Endothelial cell of umbilical vein (primary cell): Measurements from ENCODE around the gene NUDT3. TPM values are rescaled to one million over a fixed set of nuclear protein-coding genes. Genes with fewer than 3 reads are reported as not detected.

Experiments used
- BruUV-seq: library from RNA; stranded (reverse); fragments of 400-500 nt; replicated peaks from 2 replicates; lab custom pipeline; 2021; lab: Mats Ljungman, UMichigan
- CTCF ChIA-PET: fragments of 300-600, 350-600 bp; sonication (Branson Sonifier 250); formaldehyde crosslinking; loops from one replicate; lab custom pipeline; 2021; ENCODE audit warnings: antibody characterized with exemption, inconsistent platforms; lab: Charles Lee
- POLR2A ChIA-PET: fragments of 300-600, 350-600 bp; sonication (Branson Sonifier 250); formaldehyde crosslinking; loops from one replicate; lab custom pipeline; 2021; ENCODE audit warnings: antibody characterized with exemption, inconsistent platforms; lab: Charles Lee
- DNase-seq: peaks from one replicate; pipeline ENCODE4 v3.0.0-alpha.2; 2011; ENCODE audit warnings: low read depth, low spot score
- FAIRE-seq: peaks from 2 replicates; lab custom pipeline; 2011; peaks lifted over from hg19 to GRCh38; lab: Jason Lieb, UNC
- H2AFZ ChIP-seq: 2 replicates; pipeline ENCODE4 v1.6.0; 2012; ENCODE audit warnings: low read depth, low read length, control low read depth, inconsistent platforms
- H3K27ac ChIP-seq: 2 replicates; pipeline ENCODE4 v1.5.1; 2011; ENCODE audit warnings: low read depth, mild to moderate bottlenecking, control low read depth, low read length, moderate library complexity; ENCODE audit not compliant: insufficient read depth
- H3K27me3 ChIP-seq, 2 experiments: 2 replicates each; pipeline versions ENCODE4 v1.6.0 to v1.6.1; 2011; ENCODE audit warnings: low read length in 2 of 2, mixed read lengths in 1 of 2; ENCODE audit not compliant: control insufficient read depth in 2 of 2, insufficient read depth in 2 of 2
- H3K36me3 ChIP-seq, 2 experiments: 2 replicates in 1 of 2; 3 replicates in 1 of 2; pipeline ENCODE4 v1.5.1; 2011; ENCODE audit warnings: low read length in 2 of 2, mild to moderate bottlenecking in 1 of 2, moderate library complexity in 1 of 2; ENCODE audit not compliant: control insufficient read depth in 2 of 2, insufficient read depth in 2 of 2; ENCODE audit errors: extremely low read depth in 1 of 2
- H3K4me1 ChIP-seq: 3 replicates; pipeline ENCODE4 v1.5.1; 2011; ENCODE audit warnings: mild to moderate bottlenecking, low read length; ENCODE audit not compliant: control insufficient read depth, insufficient read depth; ENCODE audit errors: extremely low read depth
- H3K4me2 ChIP-seq: 2 replicates; pipeline ENCODE4 v1.6.1; 2011; ENCODE audit warnings: low read length, control low read depth, mixed read lengths; ENCODE audit not compliant: insufficient read depth
- H3K4me3 ChIP-seq, 3 experiments: fragments of 200-600 bp in 1 of 3; sonication (generic), shearing (Covaris generic) in 1 of 3; replicated peaks in 1 of 3; 2 replicates each; pipeline ENCODE4 v1.5.1; 2011 to 2016; ENCODE audit warnings: control low read depth in 3 of 3, low read length in 3 of 3, mild to moderate bottlenecking in 2 of 3, inconsistent platforms in 1 of 3, low read depth in 1 of 3, moderate library complexity in 1 of 3; ENCODE audit not compliant: insufficient read depth in 1 of 3
- H3K79me2 ChIP-seq: 2 replicates; pipeline ENCODE4 v1.6.0; 2012; ENCODE audit warnings: low read length, inconsistent platforms; ENCODE audit not compliant: control insufficient read depth, insufficient read depth
- H3K9ac ChIP-seq: replicated peaks from 2 replicates; pipeline ENCODE3; 2011; ENCODE audit warnings: low read length, control low read depth; ENCODE audit not compliant: insufficient read depth; ENCODE audit errors: extremely low read depth
- H3K9me1 ChIP-seq: replicated peaks from 3 replicates; pipeline ENCODE4 v1.6.0; 2011; ENCODE audit warnings: mild to moderate bottlenecking, low read length; ENCODE audit not compliant: control insufficient read depth, insufficient read depth; ENCODE audit errors: extremely low read depth
- H3K9me3 ChIP-seq: replicated peaks from 2 replicates; pipeline ENCODE4 v1.5.1; 2012; ENCODE audit warnings: low read length, inconsistent platforms; ENCODE audit not compliant: control insufficient read depth, insufficient read depth
- H4K20me1 ChIP-seq: replicated peaks from 2 replicates; pipeline ENCODE3; 2011; ENCODE audit warnings: mild to moderate bottlenecking, low read length; ENCODE audit not compliant: control insufficient read depth, insufficient read depth; ENCODE audit errors: extremely low read depth
- CTCF ChIP-seq, 2 donors: IDR thresholded peaks; 1 replicate in 1 of 2; 2 replicates in 1 of 2; pipeline ENCODE4 v1.5.1; 2011; ENCODE audit warnings: low read length in 2 of 2, mild to moderate bottlenecking in 2 of 2, moderate library complexity in 2 of 2, control low read depth in 1 of 2, inconsistent platforms in 1 of 2, low read depth in 1 of 2; ENCODE audit not compliant: insufficient read depth in 1 of 2; ENCODE audit errors: extremely low read depth in 1 of 2
- EZH2 ChIP-seq: IDR thresholded peaks from 2 replicates; pipeline ENCODE4 v1.6.1; 2012; ENCODE audit warnings: borderline replicate concordance, low read depth, mild to moderate bottlenecking, moderate library complexity, low read length, inconsistent platforms; ENCODE audit not compliant: severe bottlenecking
- FOS ChIP-seq: IDR thresholded peaks from 2 replicates; pipeline ENCODE4 v1.6.1; 2011; ENCODE audit warnings: mild to moderate bottlenecking, low read length, moderate library complexity, borderline replicate concordance; ENCODE audit not compliant: insufficient read depth
- GATA2 ChIP-seq: IDR thresholded peaks from 2 replicates; pipeline ENCODE4 v1.7.0; 2011; ENCODE audit warnings: low read depth, mild to moderate bottlenecking, moderate library complexity, mixed read lengths, low read length; ENCODE audit not compliant: insufficient read length, insufficient read depth
- MAX ChIP-seq: IDR thresholded peaks from 2 replicates; pipeline ENCODE4 v1.6.1; 2011; ENCODE audit not compliant: insufficient read depth, insufficient read length
- MYC ChIP-seq: IDR thresholded peaks from one replicate; pipeline ENCODE4 v1.6.1; 2011; ENCODE audit warnings: mild to moderate bottlenecking, low read depth, low read length
- POLR2AphosphoS5 ChIP-seq: IDR thresholded peaks from 2 replicates; pipeline ENCODE4 v1.6.1; 2012; ENCODE audit warnings: low read depth, mild to moderate bottlenecking, control low read depth, low read length, moderate library complexity; ENCODE audit not compliant: insufficient read depth
- dilution Hi-C: fragments of 300-500 bp; cut with MboI; formaldehyde crosslinking; loops from one replicate; pipeline ENCODE4 v1.15.0; 2019; ENCODE audit warnings: low sequenced_read_pairs; ENCODE audit not compliant: extremely low pct_ligation_motif_present
- intact Hi-C: fragments of 100-400 bp; cut with micrococcal nuclease; formaldehyde crosslinking; loops from one replicate; pipeline ENCODE4 v1.10.0; 2022
- polyA plus RNA-seq, 4 experiments: library from polyadenylated mRNA; depleted of rRNA in 3 of 4; stranded (reverse) in 3 of 4; unstranded in 1 of 4; fragments of >200 nt; gene quantifications; 2 replicates each; pipeline versions ENCODE4 v1.2.1 to v1.2.3, GENCODE V29; 2011 to 2012; ENCODE audit warnings: missing spikeins in 1 of 4
- total RNA-seq: library from RNA; stranded (reverse); gene quantifications from 2 replicates; pipeline ENCODE4 v1.2.3, GENCODE V29; 2021

NUDT3 gene
- total and polyA plus RNA-seq, 2 donors (not counting 3 experiments of a cell fraction or from before 2014, with no cell fraction given) = 11.9 to 30.9 TPM

- dilution Hi-C loops (no loop called here), intact Hi-C loops (no loop called here)
- TF ChIP-seq MAX (no peak), GATA2 (no peak), EZH2 (no peak), FOS (no peak), CTCF (IDR thresholded peaks at IDR 0.05; ENCODE audit: extremely low read depth in 1 of 2, insufficient read depth in 1 of 2, low read depth in 1 of 2, low read length in 2 of 2) (no peak), MYC (no peak), POLR2AphosphoS5 (no peak)
- CTCF ChIA-PET = interaction anchor here (1.1 to 1.5 kb wide), 2 partner anchors 35 to 80 kb away, joined by 3 read pairs; no protein-coding TSS in a partner anchor
- no TSS peak for BruUV-seq
- no peak overlapping the region for H3K4me3 ChIP-seq
- no peak overlapping the region for H3K27ac ChIP-seq
- H3K4me1 ChIP-seq = no peaks in the 10 kb centered on the region
- FAIRE-seq (no peak), DNase-seq (no peak)
- H3K36me3 ChIP-seq = no peaks in the 10 kb centered on the region
- no peak overlapping the region for H3K4me2 ChIP-seq
- no peaks in the 10 kb centered on the region for H3K27me3 ChIP-seq
- H4K20me1 ChIP-seq = no peaks in the 10 kb centered on the region
- POLR2A ChIA-PET = no interaction called here
- H3K9me3 ChIP-seq = no peaks in the 10 kb centered on the region
- peaks cover 43% of the 10 kb centered on the region for H3K79me2 ChIP-seq
- no peak overlapping the region for H3K9ac ChIP-seq
- no peaks in the 10 kb centered on the region for H3K9me1 ChIP-seq
- no peak overlapping the region for H2AFZ ChIP-seq
Measured at GRCh38 chr6:34315256-34315655, 77.2 kb downstream of the NUDT3 start.
